GM12874 (cell line): ENCODE data around the gene GAS5.

Experiments
- CTCF ChIP-seq: IDR thresholded peaks from 2 replicates; pipeline ENCODE4 v1.5.1; 2011; ENCODE audit warnings: low read depth, mild to moderate bottlenecking, control low read depth, low read length, moderate library complexity; ENCODE audit not compliant: insufficient read depth

GAS5 gene

GRCh38 chr1:173867753-173868265 is at the start of gene GAS5:
GAS5 (minus strand) TSS chr1:173867989.
- TF ChIP-seq CTCF, result no peak

- no peak for TF ChIP-seq CTCF
These were observed 49.4 kb upstream of the GAS5 start, which contains the start of gene SERPINC1 for GRCh38 chr1:173917149-173917548. SERPINC1 (minus strand) TSS chr1:173917327; CDS start chr1:173917259, 68 bp downstream.

DNA sequence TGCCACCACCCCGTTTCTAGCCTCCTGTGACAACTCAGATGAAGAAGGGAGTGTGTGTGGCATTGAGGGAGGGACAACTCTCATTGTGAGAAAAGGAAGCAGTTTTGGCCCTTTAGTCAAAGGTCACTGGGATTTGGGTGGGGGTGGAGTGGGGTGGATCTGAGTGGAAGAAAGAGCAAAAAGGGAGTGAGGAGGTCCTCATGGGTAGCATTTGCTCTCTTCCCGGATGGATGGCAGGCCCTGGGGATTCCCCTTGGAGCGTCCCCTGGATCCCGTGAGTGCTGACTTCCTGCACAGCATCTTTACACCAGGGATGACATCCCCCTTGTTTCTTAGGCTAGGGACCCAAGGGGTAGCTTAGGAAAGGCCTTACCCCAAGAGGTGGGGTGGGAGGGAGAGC is 48.9 kb upstream of the GAS5 start:
- TF ChIP-seq CTCF, result no peak

DNA sequence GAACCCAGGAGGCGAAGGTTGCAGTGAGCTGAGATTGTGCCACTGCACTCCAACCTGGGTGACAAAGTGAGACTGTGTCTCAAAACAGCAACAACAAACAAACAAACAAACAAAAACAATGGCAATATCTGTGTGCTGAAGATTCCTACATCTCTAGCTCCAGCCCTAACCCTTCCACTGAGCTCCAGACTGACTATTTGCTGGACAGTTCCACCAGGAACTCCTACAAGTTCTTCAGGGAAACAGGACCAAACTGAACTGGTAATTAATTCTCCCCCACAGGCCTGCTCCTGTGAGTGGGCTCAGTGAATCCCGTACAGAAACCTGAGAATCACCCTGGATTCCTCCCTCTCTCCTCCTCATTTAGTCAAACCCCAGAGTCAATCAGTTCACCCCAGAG is 47.8 kb upstream of the GAS5 start:
- TF ChIP-seq CTCF, result no peak

DNA sequence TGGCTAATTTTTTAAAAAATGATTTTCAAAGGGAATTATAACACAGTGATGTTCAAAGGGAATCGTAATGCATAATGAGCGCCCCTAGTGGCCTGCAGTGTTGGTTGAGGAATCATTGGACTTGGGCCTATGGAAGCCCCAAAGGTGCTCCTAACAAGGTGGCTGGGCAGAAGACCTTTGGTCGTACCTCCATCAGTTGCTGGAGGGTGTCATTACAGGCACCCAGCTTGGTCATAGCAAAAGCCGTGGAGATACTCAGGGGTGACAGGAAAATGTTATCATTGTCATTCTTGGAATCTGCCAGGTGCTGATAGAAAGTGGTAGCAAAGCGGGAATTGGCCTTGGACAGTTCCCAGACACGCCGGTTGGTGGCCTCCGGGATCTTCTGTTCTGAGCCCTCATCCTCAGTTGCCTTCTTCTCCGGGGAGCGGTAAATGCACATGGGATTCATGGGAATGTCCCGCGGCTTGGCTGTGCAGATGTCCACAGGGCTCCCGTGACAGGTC is 46.6 kb upstream of the GAS5 start:
- peak; percentile 73 for TF ChIP-seq CTCF

GRCh38 chr1:173913111-173913510 is 45.3 kb upstream of the GAS5 start:
- no peak for TF ChIP-seq CTCF

DNA sequence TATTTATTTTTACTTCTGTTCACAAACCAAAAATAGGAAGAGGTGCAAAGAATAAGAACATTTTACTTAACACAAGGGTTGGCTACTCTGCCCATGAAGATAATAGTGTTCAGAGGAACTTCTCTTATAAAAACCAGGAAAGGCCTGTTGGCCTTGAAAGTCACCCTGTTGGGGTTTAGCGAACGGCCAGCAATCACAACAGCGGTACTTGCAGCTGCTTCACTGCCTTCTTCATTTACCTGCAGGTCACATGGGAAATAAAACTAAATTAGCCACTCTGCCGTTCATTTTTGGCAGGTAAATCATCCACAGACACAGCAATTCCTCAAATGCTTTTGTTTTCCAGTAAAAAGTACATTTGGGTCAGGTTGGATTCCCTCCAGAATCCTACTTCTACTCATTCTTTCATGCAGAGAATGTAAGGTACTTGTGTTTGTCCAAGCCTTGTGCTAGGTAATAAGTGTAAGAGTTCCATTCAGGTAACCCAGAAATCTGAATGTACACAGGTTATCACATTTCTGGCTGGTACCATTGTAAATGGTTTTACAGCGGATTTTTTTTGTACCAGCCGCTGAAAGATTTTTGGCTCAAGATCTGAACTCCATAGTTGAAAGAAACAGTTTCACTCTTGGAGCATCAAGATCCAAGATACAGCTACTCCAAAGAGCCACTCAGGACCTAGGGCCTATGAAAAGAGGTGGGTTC is 36.2 kb upstream of the GAS5 start:
- TF ChIP-seq CTCF, result no peak
